T-cell (primary cell): ENCODE results near the gene POU5F1. TPM values are rescaled to one million over a fixed set of nuclear protein-coding genes. Genes with fewer than 3 reads are reported as not detected.

ENCODE experiments used
- ATAC-seq, 4 experiments: fragments of 200-7000 bp in 3 of 4; fragments of 150-1000 bp in 1 of 4; cut with Tn5 transposase; replicated peaks in 1 of 4; 1 replicate in 3 of 4; 2 replicates in 1 of 4; pipeline ENCODE4 v1.10.0; 2021; ENCODE audit warnings: moderate library complexity in 3 of 4, mild to moderate bottlenecking in 2 of 4, moderate number of reproducible peaks in 1 of 4
- CTCF ChIA-PET, 2 donors: fragments of 300-600 bp; sonication (Branson Sonifier 250); formaldehyde crosslinking; loops; one replicate each; lab custom pipeline; 2022; ENCODE audit warnings: antibody characterized with exemption in 2 of 2; lab: Charles Lee
- POLR2A ChIA-PET, 2 donors: fragments of 300-600 bp; sonication (Branson Sonifier 250); formaldehyde crosslinking; loops; one replicate each; lab custom pipeline; 2022; ENCODE audit warnings: antibody characterized with exemption in 2 of 2; lab: Charles Lee
- DNase-seq, 35 experiments: peaks; one replicate each; pipeline versions ENCODE4 v3.0.0 to v3.0.0-alpha.2; 2013 to 2023
- H3K27ac ChIP-seq: one replicate; pipeline ENCODE4 v1.5.1; 2013; ENCODE audit warnings: low read length
- H3K27me3 ChIP-seq, 2 experiments: replicated peaks in 1 of 2; 1 replicate in 1 of 2; 2 replicates in 1 of 2; pipeline versions ENCODE4 v1.6.1 to v1.7.0; 2013; ENCODE audit warnings: low read length in 1 of 2, mixed read lengths in 1 of 2; ENCODE audit not compliant: control insufficient read depth in 2 of 2, insufficient read depth in 2 of 2; ENCODE audit errors: extremely low read depth in 1 of 2
- H3K36me3 ChIP-seq, 2 donors: 1 replicate in 1 of 2; 2 replicates in 1 of 2; pipeline versions ENCODE4 v1.6.1 to v1.7.0; 2013; ENCODE audit warnings: low read length in 1 of 2; ENCODE audit not compliant: control insufficient read depth in 2 of 2, insufficient read depth in 1 of 2; ENCODE audit errors: extremely low read depth in 1 of 2
- H3K4me1 ChIP-seq, 2 experiments: 1 replicate in 1 of 2; 2 replicates in 1 of 2; pipeline versions ENCODE4 v1.6.1 to v1.7.0; 2013; ENCODE audit warnings: low read length in 2 of 2, mixed read lengths in 1 of 2; ENCODE audit not compliant: insufficient read depth in 2 of 2, control insufficient read depth in 1 of 2; ENCODE audit errors: extremely low read depth in 1 of 2
- H3K4me3 ChIP-seq, 2 donors: 1 replicate in 1 of 2; 2 replicates in 1 of 2; pipeline versions ENCODE4 v1.5.1 to v1.7.0; 2013; ENCODE audit warnings: mild to moderate bottlenecking in 2 of 2, low read length in 1 of 2, moderate library complexity in 1 of 2; ENCODE audit not compliant: control insufficient read depth in 1 of 2; ENCODE audit errors: extremely low read depth in 1 of 2
- H3K9me3 ChIP-seq: 2 replicates; pipeline ENCODE4 v1.7.0; 2013
- H3K27ac Mint-ChIP-seq, 2 donors: one replicate each; pipeline ENCODE4 v1.8.0; 2020 to 2021; ENCODE audit warnings: mild to moderate bottlenecking in 2 of 2, mixed read lengths in 2 of 2
- H3K27me3 Mint-ChIP-seq, 2 donors: one replicate each; pipeline ENCODE4 v1.8.0; 2021 to 2022; ENCODE audit warnings: mixed read lengths in 2 of 2
- H3K36me3 Mint-ChIP-seq: one replicate; pipeline ENCODE4 v1.8.0; 2021; ENCODE audit warnings: mixed read lengths
- H3K4me1 Mint-ChIP-seq, 3 donors: one replicate each; pipeline ENCODE4 v1.8.0; 2020 to 2022; ENCODE audit warnings: mixed read lengths in 3 of 3, mild to moderate bottlenecking in 1 of 3
- H3K4me3 Mint-ChIP-seq, 3 donors: one replicate each; pipeline ENCODE4 v1.8.0; 2020 to 2022; ENCODE audit warnings: mild to moderate bottlenecking in 3 of 3, mixed read lengths in 3 of 3, moderate library complexity in 3 of 3
- H3K9me3 Mint-ChIP-seq, 3 donors: one replicate each; pipeline ENCODE4 v1.8.0; 2020 to 2022; ENCODE audit warnings: mixed read lengths in 3 of 3
- WGBS: methylation state at CpG from one replicate; pipeline ENCODE4 v1.1.5; 2013; ENCODE audit warnings: missing lambda C conversion rate; ENCODE audit not compliant: insufficient coverage; 5-methylcytosine and 5-hydroxymethylcytosine counted together
- total RNA-seq, 35 experiments: library from RNA in 6 of 35; stranded (reverse) in 6 of 35; fragments of 120-200 nt in 1 of 35; gene quantifications; one replicate each; pipeline versions ENCODE4 v1.2.1 to v1.2.4 and lab custom pipeline; 2013 to 2026

POU5F1 gene
- total RNA-seq, 5 donors from 2014 or later (not counting 1 experiment from before 2014, with no cell fraction given), result 0.61 to 3.9 (median 2.9) TPM; not detected in 1

- Histone ChIP-seq H3K27ac (no peak overlapping the region), H3K9me3 (no peaks in the 10 kb centered on the region), H3K36me3 (peaks cover 0 to 5% of the 10 kb centered on the region in 2 donors), H3K4me3 (no peak overlapping the region), H3K27me3 (no peaks in the 10 kb centered on the region), H3K4me1 (peaks cover 7 to 23% of the 10 kb centered on the region in 2 experiments)
- no peaks in the 10 kb centered on the region for H3K9me3 Mint-ChIP-seq
- no peak overlapping the region for H3K27ac Mint-ChIP-seq
- ChIA-PET CTCF (no interaction called here), POLR2A (no interaction called here)
- ATAC-seq (no peak), DNase-seq (no peak)
- H3K36me3 Mint-ChIP-seq, result no peaks in the 10 kb centered on the region
- H3K4me3 Mint-ChIP-seq, result no peak overlapping the region
- H3K4me1 Mint-ChIP-seq, result peaks cover 24 to 37% (median 27%) of the 10 kb centered on the region in 3 donors
- WGBS, result 96% methylated on average over 17 of the region's 19 CpGs
- no peaks in the 10 kb centered on the region for H3K27me3 Mint-ChIP-seq
Measured at GRCh38 chr6:31161216-31162126, 9.0 kb downstream of the POU5F1 start.

GRCh38 chr6:31158863-31159855 is 11.3 kb downstream of the POU5F1 start:
- CTCF ChIA-PET, result interaction anchor here in 1 of 2 donors (0.8 to 1.9 kb wide), 5 partner anchors 11 to 1018 kb away, joined by 3 to 10 read pairs (median 6); no protein-coding TSS in a partner anchor
- Histone ChIP-seq H3K27me3 (no peaks in the 10 kb centered on the region), H3K4me1 (peaks cover 7 to 23% of the 10 kb centered on the region in 2 experiments), H3K9me3 (no peaks in the 10 kb centered on the region), H3K27ac (no peak overlapping the region), H3K36me3 (peaks cover 0 to 7% of the 10 kb centered on the region in 2 donors), H3K4me3 (peak overlapping the region; percentile 70 to 93)
- peak in 1 of 4 experiments; percentile 1 for ATAC-seq
- POLR2A ChIA-PET, result interaction anchor here in 1 of 2 donors (0.7 kb wide), 1 partner anchor 38 kb away, joined by 3 read pairs; no protein-coding TSS in a partner anchor
- peak in 12 of 35 experiments; percentile 6 to 39 (median 19) for DNase-seq
- Mint-ChIP-seq H3K9me3 (no peaks in the 10 kb centered on the region), H3K4me1 (peaks cover 24 to 32% (median 27%) of the 10 kb centered on the region in 3 donors), H3K27me3 (no peaks in the 10 kb centered on the region), H3K36me3 (peaks cover 15% of the 10 kb centered on the region), H3K4me3 (peak overlapping the region; percentile 82 to 90 (median 88)), H3K27ac (peak overlapping the region; percentile 68 to 84)
- WGBS, result 25% methylated on average over 21 of the region's 35 CpGs

GRCh38 chr6:31158140-31158862 is 12.2 kb downstream of the POU5F1 start, which contains the start of gene TCF19:
Gene TCF19, plus strand, starts transcription at chr6:31158589. Its CDS starts 881 bp downstream, at chr6:31159470.
- ATAC-seq (peak; percentile 93 to 95 (median 95)), DNase-seq (peak; percentile 97 to 100 (median 98))
- ChIA-PET POLR2A (interaction anchor here in 1 of 2 donors (0.7 kb wide), 1 partner anchor 38 kb away, joined by 3 read pairs; no protein-coding TSS in a partner anchor), CTCF (interaction anchor here in 1 of 2 donors (0.8 to 1.9 kb wide), 5 partner anchors 10 to 1019 kb away, joined by 3 to 10 read pairs (median 6); no protein-coding TSS in a partner anchor)
- Histone ChIP-seq H3K4me3 (peak within 1 kb of the TSS; percentile 70 to 93), H3K27ac (peak within 1 kb of the TSS; percentile 77), H3K36me3 (peaks cover 0 to 7% of the 10 kb centered on the region in 2 donors), H3K27me3 (no peaks in the 10 kb centered on the region), H3K9me3 (no peaks in the 10 kb centered on the region), H3K4me1 (peaks cover 7 to 23% of the 10 kb centered on the region in 2 experiments)
- H3K27ac Mint-ChIP-seq, result peak within 1 kb of the TSS; percentile 77 to 84
- no peaks in the 10 kb centered on the region for H3K9me3 Mint-ChIP-seq
- H3K4me3 Mint-ChIP-seq, result peak within 1 kb of the TSS; percentile 82 to 90 (median 88)
- under 1% methylated on average over 50 of the region's 65 CpGs for WGBS
- peaks cover 15% of the 10 kb centered on the region for H3K36me3 Mint-ChIP-seq
- no peaks in the 10 kb centered on the region for H3K27me3 Mint-ChIP-seq
- peaks cover 24 to 32% (median 27%) of the 10 kb centered on the region in 3 donors for H3K4me1 Mint-ChIP-seq

- Histone ChIP-seq H3K27ac (peak within 1 kb of the TSS; percentile 77), H3K9me3 (no peaks in the 10 kb centered on the region), H3K27me3 (no peaks in the 10 kb centered on the region), H3K4me3 (peak within 1 kb of the TSS; percentile 70 to 93), H3K4me1 (peaks cover 7 to 23% of the 10 kb centered on the region in 2 experiments), H3K36me3 (peaks cover 0 to 3% of the 10 kb centered on the region in 2 donors)
- Mint-ChIP-seq H3K27ac (peak within 1 kb of the TSS; percentile 77 to 84), H3K27me3 (no peaks in the 10 kb centered on the region), H3K9me3 (no peaks in the 10 kb centered on the region), H3K4me3 (peak within 1 kb of the TSS; percentile 82 to 90 (median 88)), H3K4me1 (peaks cover 24 to 32% (median 27%) of the 10 kb centered on the region in 3 donors), H3K36me3 (peaks cover 22% of the 10 kb centered on the region)
- DNase-seq, result no peak
- CTCF ChIA-PET, result interaction anchor here in 1 of 2 donors (0.8 to 1.9 kb wide), 3 partner anchors 39 to 1020 kb away, joined by 3 to 10 read pairs (median 6); no protein-coding TSS in a partner anchor
- peak in 3 of 4 experiments; percentile 13 to 36 (median 29) for ATAC-seq
- POLR2A ChIA-PET, result no interaction called here
- 18% methylated on average over 12 of the region's 14 CpGs for WGBS
Measured at GRCh38 chr6:31157513-31158139, 12.9 kb downstream of the POU5F1 start, which contains the start of gene CCHCR1. Gene CCHCR1, minus strand, starts transcription at chr6:31157802. Its CDS starts 202 bp downstream, at chr6:31157600.

GRCh38 chr6:31156641-31157040 is 13.8 kb downstream of the POU5F1 start:
- Histone ChIP-seq H3K36me3 (peaks cover 0 to 2% of the 10 kb centered on the region in 2 donors), H3K4me1 (peaks cover 7 to 23% of the 10 kb centered on the region in 2 experiments), H3K4me3 (no peak overlapping the region), H3K27me3 (no peaks in the 10 kb centered on the region), H3K27ac (no peak overlapping the region), H3K9me3 (no peaks in the 10 kb centered on the region)
- no peak for DNase-seq
- Mint-ChIP-seq H3K4me1 (peaks cover 24 to 32% (median 27%) of the 10 kb centered on the region in 3 donors), H3K27ac (no peak overlapping the region), H3K4me3 (peak overlapping the region in 2 of 3 donors; percentile 82 to 90), H3K36me3 (peaks cover 23% of the 10 kb centered on the region), H3K9me3 (no peaks in the 10 kb centered on the region), H3K27me3 (no peaks in the 10 kb centered on the region)
- 100% methylated on average over 3 of the region's 7 CpGs for WGBS
- ChIA-PET POLR2A (no interaction called here), CTCF (no interaction called here)
- no peak for ATAC-seq
